ENCODE data around the gene SLC30A5.
"Not testable (repeated sequence)": the region's sequence is repeated elsewhere in the genome, so short reads cannot be mapped to it uniquely, and the experiment has no call there.

Gene SLC30A5

DNA sequence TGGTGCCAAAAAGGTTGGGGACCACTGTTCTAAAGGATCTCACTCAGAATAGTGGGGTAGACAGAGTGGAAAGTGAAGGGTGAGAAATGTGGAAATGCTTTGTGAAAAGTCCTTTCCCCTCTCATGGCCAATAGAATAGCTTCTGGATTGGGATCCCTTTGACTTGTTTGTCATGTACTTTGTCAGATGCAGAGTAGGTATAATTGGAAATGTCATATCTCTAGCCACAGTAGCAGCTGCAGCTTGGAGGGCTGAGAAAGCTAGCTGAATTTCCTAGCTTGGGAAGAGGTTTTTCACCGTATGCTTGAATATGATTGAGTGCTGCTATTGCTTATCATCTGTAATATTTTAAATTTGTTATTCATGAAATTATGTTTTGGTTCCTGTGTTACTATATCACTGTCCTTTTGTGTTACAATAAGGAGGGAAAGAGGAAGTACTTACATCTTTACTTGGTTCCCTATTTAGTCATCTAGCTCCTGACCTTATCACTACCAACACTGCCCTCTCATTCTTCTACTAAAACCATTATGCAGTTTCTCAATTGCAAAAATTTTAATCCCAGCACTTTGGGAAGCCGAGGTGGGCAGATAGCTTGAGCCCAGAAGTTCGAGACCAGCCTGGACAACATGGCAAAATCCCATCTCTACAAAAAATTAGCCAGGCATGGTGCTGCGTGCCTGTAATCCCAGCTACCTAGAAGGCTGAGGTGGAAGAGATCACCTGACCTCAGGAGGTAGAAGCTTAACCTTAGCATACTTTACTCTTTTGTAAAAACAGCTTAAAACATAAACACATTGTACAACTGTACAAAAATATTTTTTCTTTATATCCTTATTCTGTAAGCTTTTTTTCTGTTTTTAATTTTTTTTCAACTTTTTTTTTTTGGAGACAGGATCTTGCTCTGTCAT, 12.4 kb downstream of the SLC30A5 start:
- DNase-seq: no peak

- DNase-seq: not testable (repeated sequence)
Observed at GRCh38 chr5:69108367-69108766, 14.6 kb downstream of the SLC30A5 start.

- DNase-seq: no peak
Observed at GRCh38 chr5:69113851-69114250, 20.0 kb downstream of the SLC30A5 start.

DNA sequence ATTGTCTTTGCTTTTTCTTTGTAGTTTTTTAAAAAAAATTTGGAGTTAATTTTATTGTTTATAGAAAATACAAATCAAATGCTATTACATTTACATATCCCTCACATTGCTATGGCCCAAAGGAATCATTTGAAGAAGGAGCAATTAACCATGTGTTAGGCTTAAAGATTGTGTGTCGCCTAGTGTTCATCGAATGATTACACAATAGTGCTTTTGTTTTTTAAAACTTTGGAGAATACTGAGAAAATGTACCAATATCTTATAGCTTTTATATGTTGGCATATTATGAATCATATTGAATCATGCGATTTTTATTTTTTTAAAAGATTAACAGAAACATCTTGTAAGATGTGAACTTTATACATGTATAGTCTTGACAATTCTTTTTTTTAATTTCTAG, 21.7 kb downstream of the SLC30A5 start:
- DNase-seq: no peak

GRCh38 chr5:69129413-69129812, 35.6 kb downstream of the SLC30A5 start:
- no peak for DNase-seq

DNA sequence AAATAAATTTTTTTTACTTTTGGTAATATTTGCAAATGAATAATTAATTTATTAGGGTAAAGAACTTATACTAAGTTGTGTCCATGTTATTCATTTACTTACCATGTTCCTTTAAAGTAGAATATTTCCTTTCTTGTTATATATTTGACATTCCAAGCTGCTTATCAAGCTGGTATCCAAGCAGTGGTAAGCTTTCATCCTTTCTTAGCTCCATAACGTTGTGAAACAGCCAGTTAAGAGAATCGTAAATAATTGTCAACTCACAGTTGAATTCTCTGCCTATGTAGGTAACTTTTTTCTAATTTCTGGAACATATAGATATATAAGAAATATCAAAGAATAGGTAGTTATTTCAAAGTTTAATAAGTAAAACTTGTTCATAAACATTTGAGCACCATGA, 36.4 kb downstream of the SLC30A5 start:
- DNase-seq: no peak

DNA sequence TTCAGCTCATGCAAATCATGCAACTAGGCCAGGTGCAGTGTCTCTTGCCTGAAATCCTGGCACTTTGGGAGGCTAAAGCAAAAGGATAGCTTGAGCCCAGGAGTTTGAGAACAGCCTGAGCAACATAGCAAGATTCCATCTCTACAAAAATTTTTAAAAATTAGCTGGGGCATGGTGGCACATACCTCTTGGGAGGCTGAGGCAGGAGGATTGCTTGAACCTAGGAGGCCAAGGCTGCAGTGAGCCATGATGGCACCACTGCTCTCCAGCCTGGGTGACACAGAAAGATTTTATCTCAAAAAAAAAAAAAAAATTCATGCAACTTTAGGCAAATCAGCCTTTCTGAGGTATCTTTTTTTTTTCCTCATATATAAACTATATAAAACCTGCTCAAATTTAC, 37.5 kb downstream of the SLC30A5 start:
- DNase-seq: no peak

- no peak for DNase-seq
Observed at GRCh38 chr5:69134126-69134525, 40.3 kb downstream of the SLC30A5 start.

DNA sequence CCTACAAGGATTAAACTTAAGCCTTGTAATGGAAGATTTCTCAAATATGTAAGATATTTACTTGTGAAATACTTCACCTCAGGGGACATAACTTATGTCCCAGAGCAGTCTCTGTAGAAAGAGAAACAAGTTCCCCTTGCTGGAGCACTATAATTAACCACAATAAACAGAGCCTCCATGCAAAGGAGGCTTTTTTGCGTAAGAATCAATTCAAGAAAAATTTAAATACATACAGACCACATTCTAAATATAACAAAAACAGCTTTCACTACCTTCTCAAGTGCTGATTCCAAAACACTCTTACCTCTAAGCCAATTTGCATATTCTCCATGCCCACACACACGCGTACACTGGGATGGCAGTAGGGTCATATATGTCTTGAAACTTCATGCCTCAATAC, 42.5 kb downstream of the SLC30A5 start:
- no peak for DNase-seq

DNA sequence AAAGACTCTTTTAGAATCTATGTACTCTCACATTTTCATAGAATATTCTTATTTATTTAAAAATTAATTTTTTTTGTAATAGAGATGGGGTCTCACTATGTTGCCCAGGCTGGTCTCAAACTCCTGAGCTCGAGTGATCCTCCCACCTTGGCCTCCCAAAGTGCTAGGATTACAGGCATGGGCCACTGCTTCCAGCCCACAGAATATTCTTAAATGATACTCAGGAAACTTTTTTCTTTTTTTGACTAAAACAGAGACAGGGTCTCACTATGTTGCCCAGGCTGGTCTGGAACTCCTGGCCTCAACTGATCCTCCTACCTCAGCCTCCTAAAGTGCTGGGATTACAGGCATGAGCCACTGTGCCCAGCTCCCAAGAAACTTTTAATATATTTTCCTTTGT, 43.4 kb downstream of the SLC30A5 start:
- not testable (repeated sequence) for DNase-seq

DNA sequence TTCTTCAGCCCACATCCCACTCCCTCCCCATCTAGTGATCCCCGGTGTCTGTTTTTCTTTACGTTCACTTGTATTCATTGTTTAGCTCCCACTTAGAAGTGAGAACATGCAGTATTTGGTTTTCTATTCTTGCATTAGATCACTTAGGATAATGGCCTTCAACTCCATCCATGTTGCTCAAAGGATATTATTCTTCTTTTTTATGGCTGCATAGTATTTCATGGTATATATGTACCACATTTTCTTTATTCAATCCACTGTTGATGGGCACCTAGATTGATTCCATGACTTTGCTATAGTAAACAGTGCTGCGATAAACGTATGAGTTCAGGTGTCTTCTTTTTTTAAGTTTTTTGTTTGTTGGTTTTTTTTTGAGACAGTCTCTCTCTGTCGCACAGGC, 44.0 kb downstream of the SLC30A5 start:
- no peak for DNase-seq

GRCh38 chr5:69138766-69139165, 45.0 kb downstream of the SLC30A5 start:
- no peak for DNase-seq

- DNase-seq: not testable (repeated sequence)
Observed at GRCh38 chr5:69140239-69140638, 46.4 kb downstream of the SLC30A5 start.

- no peak for DNase-seq
Observed at GRCh38 chr5:69140827-69141226, 47.0 kb downstream of the SLC30A5 start.

DNA sequence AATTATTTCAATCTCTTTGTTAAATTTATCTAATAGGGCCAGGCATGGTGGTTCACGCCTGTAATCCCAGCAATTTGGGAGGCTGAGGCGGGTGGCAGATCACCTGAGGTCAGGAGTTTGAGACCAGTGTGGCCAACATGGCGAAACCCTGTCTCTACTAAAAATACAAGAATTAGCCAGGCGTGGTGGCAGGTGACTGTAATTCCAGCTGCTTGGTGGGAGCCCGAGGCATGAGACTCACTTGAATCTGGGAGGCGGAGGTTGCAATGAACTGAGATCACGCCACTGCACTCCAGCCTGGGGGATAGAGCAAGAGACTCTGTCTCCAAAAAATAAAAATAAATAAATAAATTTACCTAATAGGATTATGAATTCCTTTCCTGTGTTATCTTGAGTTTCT, 54.8 kb downstream of the SLC30A5 start:
- not testable (repeated sequence) for DNase-seq

DNA sequence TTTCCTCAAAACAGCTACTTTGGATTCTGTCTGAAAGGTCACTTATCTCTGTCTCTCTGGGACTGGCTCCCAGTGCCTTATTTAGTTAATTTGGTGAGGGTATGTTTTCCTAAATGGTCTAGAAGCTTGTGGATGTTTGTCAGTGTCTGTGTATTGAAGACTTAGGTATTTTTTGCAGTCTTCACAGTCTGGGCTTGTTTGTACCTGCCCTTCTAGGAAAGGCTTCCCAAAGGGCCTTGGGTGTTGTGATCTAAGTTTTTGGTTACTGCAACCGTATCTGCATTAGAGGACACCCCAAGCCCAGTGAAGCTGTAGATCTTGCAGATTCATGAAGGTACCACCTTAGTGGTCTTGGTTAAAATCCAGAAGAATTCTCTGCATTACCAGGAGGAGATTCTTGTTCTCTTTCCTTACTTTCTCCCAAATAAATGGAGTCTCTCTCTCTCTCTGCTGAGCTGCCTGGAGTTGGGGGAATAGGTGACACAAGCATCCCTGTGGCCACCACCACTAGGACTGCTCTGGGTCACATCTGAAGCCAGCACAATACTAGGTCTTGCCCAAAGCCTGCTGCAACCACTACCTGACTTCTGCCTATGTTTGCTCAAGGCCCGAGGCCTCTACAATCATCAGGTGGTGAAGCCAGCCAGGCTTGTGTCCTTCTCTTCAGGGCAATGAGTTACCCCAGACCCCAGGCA, 55.3 kb downstream of the SLC30A5 start:
- DNase-seq: no peak

- no peak for DNase-seq
Observed at GRCh38 chr5:69149676-69150010, 55.8 kb downstream of the SLC30A5 start.

GRCh38 chr5:69152731-69153130, 58.9 kb downstream of the SLC30A5 start:
- no peak for DNase-seq

- no peak for DNase-seq
Observed at GRCh38 chr5:69156456-69156855, 62.6 kb downstream of the SLC30A5 start.

- DNase-seq: no peak
Observed at GRCh38 chr5:69158039-69158438, 64.2 kb downstream of the SLC30A5 start.

DNA sequence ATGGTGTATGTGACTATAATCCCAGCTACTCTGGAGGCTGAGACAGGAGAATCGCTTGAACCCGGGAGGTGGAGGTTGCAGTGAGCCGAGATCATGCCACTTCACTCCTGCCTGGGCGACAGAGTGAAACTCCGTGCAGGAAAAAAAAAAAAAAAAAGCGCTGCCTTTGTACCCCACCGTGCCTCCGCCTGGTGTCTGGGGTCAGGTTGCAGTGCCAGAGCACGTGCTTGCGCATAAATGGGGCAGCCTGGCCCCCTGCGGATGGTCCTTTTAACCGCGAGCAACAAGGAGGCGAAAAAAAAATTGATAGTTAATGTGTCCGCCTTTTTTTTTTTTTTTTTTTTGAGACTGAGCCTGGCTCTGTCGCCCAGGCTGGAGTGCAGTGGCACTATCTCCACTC, 66.8 kb downstream of the SLC30A5 start:
- DNase-seq: no peak

- DNase-seq: peak; percentile 100
Observed at GRCh38 chr5:69166686-69167492, 73.1 kb downstream of the SLC30A5 start, which contains the start of gene CCNB1. TSS of gene CCNB1 (plus strand) at chr5:69167150. CDS start at chr5:69167263, 113 bp downstream.

- DNase-seq: peak; percentile 31
Observed at GRCh38 chr5:69167493-69167855, 73.7 kb downstream of the SLC30A5 start.
